RCC 7860 (cell line): ENCODE results near the gene XPO1.
"Not testable (repeated sequence)": the region's sequence is repeated elsewhere in the genome, so short reads cannot be mapped to it uniquely, and the experiment has no call there.

ENCODE experiments used
- DNase-seq: peaks from one replicate; pipeline ENCODE4 v3.0.0-alpha.2; 2015; ENCODE audit warnings: low spot score
- FAIRE-seq: peaks from 2 replicates; lab custom pipeline; 2012; peaks lifted over from hg19 to GRCh38; lab: Jason Lieb, UNC

Gene XPO1, protein sequence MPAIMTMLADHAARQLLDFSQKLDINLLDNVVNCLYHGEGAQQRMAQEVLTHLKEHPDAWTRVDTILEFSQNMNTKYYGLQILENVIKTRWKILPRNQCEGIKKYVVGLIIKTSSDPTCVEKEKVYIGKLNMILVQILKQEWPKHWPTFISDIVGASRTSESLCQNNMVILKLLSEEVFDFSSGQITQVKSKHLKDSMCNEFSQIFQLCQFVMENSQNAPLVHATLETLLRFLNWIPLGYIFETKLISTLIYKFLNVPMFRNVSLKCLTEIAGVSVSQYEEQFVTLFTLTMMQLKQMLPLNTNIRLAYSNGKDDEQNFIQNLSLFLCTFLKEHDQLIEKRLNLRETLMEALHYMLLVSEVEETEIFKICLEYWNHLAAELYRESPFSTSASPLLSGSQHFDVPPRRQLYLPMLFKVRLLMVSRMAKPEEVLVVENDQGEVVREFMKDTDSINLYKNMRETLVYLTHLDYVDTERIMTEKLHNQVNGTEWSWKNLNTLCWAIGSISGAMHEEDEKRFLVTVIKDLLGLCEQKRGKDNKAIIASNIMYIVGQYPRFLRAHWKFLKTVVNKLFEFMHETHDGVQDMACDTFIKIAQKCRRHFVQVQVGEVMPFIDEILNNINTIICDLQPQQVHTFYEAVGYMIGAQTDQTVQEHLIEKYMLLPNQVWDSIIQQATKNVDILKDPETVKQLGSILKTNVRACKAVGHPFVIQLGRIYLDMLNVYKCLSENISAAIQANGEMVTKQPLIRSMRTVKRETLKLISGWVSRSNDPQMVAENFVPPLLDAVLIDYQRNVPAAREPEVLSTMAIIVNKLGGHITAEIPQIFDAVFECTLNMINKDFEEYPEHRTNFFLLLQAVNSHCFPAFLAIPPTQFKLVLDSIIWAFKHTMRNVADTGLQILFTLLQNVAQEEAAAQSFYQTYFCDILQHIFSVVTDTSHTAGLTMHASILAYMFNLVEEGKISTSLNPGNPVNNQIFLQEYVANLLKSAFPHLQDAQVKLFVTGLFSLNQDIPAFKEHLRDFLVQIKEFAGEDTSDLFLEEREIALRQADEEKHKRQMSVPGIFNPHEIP (N-terminal part only)

DNA sequence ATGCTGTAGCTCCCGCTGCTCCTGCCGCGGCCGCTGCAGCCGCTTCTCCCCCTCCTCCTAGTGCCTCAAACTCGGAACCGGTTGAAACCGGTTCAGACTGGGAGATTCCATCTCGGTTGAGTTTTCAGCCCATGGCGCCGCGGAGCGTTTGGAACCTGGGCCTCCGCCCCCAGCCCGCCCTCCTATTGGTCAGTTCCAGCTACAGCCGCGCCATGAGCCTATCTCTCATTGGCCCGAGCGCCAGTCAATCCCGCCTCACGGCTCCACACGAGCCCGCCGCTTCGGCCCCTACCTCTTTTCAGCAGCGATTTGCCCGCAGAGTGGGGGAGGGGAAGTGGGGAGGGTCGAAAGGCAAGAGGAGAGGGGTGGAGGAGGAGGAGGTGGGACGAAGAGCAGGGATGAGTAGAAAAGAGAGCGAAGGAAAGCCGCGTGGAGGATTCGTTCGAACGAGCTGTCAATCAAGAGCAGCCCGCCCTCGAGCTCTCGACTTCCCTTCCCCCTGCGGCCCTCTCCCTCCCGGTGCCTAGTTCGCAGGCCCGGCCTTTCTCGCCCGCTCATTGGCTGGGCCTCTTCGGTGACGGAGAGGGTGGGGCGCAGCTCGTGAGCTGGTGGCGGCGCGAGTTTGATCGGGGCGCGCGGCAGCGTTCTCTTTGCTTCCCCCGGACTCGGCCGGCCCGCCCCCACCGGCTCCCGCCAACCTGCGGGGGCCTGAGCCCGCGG, at the start of gene XPO1:
TSS of gene XPO1 (minus strand) at position 157 of the 720 bp plus-strand sequence. CDS start 4,459 bp downstream, outside the sequence.
- FAIRE-seq (peak; percentile 81), DNase-seq (peak; percentile 96)

DNA sequence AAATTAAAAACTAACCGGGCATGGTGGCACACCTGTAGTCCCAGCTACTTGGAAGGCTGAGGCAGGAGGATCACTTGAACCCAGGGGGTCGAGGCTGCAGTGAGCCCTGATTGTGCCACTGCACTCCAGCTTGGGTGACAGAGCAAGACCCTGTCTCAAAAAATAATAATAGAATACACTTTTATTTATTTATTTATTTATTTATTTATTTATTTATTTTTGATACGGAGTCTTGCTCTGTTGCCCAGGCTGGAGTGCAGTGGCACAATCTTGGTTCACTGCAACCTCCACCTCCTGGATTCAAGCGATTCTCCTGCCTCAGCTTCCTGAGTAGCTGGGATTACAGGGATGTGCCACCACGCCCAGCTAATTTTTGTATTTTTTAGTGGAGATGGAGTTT, 48.8 kb upstream of the XPO1 start:
- not testable (repeated sequence) for DNase-seq, FAIRE-seq

DNA sequence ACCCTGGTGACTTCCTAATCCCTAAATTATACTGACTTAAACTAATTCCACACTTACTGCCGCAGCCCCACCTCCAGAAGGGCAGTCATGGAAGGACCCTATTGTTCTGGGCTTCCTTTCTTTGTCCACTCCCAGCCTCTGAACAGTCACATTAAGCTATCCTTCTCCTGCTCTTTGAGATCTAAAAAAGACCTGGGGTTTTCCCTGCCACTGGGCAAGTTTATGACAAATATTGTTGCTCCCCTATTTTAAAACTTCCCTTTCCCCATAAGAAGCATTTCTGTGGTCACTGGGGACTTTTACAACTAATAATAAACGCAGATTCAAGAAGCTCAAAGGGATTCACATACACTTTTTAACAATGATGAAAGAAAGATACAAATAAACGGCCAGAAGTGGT, 47.2 kb upstream of the XPO1 start:
- DNase-seq: no peak

DNA sequence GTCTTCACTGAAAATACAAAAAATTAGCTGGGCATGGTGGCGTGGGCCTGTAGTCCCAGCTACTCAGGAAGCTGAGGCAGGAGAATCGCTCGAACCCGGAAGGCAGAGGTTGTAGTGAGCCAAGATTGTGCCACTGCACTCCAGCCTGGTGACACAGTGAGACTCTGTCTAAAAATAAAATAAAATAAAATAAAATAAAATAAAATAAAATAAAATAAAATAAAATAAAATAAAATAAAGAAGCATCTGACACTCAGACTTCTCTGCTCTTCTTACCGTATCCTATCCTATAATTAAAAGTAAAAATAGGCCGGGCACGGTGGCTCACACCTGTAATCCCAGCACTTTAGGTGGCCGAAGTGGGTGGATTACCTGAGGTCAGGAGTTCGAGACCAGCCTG, 46.2 kb upstream of the XPO1 start:
- not testable (repeated sequence) for DNase-seq, FAIRE-seq

More for the DNA sequence above, 47.2 kb upstream of the XPO1 start:
- FAIRE-seq: no peak

DNA sequence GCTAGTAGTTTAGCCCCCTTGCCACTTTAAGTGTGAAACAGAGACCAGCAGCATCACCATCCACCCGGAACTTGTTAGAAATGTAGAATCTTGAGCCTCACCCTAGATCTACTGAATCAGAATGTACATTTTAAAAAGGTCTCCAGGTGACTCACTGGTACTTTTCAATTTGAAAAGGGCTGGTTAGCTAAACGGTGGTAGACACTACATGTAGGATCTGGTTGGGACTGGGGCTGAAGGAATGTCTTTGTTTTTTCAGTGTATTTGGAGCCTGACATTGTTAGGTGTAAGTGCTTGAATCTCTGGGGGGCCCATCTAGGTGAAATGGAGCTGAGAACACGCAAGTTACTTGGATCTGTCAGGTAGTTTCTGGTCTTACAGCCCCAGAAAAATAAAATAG, 44.0 kb upstream of the XPO1 start:
- DNase-seq: no peak
- FAIRE-seq: no peak

DNA sequence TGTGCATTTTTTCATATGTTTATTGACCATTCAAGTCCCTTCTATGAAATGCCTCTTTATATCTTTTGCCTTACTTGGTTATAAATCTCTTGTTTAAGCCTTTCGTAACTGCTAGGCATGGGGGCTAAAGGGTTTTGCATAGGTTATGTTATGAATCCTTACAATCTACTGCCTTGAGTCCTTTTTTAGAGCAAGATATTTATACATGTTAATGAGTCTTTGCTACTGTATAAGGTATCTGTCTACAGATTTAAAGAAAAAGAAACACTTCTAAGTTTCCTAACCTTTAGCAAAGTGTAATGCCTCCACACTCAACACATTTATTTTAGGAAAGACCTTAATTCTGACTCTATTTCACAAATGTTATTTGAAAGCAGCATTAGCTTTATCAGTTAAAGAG, 43.6 kb upstream of the XPO1 start:
- DNase-seq (no peak), FAIRE-seq (no peak)

DNA sequence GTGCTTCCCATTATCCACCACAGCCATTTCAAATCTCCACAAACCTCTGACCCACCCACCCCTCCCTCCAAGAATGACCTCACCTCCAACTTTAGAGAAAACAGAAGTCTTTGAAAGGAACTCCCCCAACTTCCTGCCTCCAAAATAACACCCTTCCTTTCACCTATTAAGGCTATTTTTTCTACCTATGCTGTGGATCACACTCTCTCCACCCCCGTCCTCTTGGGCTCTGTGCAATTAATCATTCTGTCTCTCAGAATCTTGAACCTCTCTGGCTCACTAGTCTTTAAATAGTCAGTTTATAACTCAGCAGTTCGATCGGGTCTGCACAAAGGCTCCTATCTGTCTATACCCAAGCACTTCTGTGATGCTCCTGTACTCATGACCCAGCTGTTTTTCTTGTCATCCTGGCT, 37.3 kb upstream of the XPO1 start:
- DNase-seq: no peak
- FAIRE-seq: no peak

DNA sequence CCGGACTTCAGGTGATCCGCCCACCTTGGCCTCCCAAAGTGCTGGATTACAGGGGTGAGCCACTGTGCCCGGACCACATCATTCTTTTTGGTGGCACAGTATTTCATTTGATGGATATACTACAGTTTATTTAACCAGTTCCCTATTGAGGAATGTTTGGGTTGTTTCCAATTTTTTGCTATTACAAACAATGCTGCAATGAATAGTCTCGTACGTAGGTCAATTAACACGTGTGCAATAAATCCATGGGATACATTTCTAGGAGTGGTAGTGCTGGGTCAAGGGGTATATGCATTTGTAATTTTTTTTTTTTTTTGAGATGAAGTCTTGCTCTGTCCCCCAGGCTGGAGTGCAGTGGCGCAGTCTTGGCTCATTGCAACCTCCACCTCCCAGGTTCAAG, 28.4 kb upstream of the XPO1 start:
- DNase-seq: no peak
- no peak for FAIRE-seq

DNA sequence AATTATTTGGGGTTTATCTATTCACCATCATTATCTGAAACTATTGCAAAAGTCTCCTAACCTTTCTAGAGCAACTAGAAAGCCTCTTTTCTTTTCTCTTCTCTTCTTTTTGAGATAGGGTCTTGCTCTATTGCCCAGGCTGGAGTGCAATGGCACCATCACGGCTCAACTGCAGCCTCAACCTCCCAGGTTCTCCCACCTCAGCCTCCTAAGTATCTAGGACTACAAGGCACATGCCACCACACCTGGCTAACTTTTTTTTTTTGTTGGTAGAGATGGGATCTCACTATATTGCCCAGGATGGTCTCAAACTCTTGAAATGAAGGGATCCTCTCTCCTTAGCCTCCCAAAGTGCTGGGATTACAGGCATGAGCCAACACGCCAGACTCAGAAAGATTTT, 24.5 kb upstream of the XPO1 start:
- DNase-seq (no peak), FAIRE-seq (no peak)

DNA sequence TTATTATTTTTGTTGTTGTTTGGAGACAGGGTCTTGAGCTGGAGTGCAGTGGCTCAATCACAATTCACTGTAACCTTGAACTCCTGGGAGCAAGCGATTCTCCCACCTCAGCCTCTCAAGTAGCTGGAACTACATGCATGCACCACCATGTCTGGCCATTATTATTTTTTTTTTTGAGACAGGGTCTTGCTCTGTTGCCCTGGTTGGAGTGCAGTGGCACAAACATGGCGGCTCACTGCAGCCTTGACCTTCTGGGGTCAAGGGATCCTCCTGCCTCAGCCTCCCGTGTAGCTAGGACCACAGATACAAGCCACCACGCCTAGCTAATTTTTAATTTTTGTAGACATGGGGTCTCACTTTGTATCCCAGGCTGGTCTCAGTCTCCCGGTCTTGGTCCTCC, 20.0 kb upstream of the XPO1 start:
- FAIRE-seq: no peak
- DNase-seq: no peak

DNA sequence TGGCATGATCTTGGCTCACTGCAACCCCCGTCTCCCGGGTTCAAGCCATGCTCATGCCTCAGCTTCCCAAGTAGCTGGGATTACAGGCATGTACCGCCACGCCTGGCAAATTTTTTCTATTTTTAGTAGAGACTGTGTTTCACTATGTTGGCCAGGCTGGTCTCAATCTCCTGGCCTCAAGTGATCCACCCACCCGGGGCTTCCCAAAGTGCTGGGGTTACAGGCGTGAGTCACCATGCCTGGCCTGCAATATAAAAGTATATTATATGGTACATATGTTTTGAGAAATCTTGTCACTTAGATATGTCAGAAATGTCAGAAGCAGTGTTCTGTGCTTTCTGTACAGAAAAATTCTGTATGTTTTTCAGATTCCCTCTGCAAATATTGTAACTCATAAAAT, 19.2 kb upstream of the XPO1 start:
- FAIRE-seq (no peak), DNase-seq (no peak)

DNA sequence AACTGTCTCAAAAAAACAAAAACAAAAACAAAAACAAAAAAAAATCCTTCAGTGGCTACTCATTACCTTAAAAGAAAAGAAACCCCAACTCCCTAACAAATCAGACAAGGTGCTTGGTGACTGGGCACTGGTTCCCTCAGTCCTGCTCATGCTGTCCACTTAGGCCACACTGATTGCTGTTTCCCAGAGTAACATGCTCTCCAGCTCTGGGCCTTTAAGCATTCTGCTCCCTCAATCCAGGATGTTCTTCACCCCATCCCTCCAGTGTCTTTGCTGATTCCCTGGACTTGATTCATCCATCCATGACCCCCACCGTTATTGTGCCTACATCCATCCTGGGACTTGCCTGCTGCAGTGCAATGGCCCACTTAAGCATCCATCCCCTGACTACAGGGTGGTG, 16.4 kb upstream of the XPO1 start:
- DNase-seq: no peak
- FAIRE-seq: no peak

DNA sequence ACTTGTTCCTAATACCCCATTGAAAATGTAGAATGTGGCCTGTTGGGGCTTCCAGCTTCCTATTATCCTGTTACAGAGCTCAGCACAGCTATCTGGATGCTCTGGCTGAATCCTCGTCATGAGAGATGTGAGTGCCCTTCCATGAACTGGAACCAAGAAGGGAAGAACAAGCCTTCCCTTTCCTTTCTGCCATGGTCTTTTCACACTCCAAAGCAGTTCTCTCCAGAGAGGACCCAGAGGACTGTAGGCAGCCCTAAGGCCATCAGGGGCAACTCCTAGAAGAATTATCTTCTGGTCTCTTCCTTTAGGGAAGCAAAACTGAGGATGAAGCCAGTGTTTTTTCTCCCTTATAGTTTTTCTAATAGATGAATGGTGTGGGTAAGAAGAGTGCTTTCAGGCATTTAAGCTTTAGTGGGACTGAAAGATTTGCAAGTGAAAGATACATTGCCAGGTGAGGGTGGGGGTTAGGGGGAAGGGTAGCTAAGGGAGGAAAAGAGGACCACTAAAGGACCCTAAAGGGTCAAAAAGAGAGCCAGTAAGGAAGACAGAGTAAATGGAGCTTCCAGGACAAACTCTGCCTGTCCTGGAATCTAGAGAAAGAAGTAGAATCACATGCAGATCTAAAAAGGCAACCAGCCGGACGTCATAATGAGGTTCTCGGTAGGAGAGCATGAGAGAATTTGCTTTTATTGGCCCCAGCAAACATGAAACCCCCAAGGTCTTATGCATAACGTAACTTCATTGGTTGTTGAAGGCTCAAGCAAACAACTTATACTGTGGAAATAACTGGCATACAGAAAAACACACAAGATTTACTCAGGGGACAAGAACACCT, 12.4 kb upstream of the XPO1 start:
- DNase-seq (no peak), FAIRE-seq (no peak)

DNA sequence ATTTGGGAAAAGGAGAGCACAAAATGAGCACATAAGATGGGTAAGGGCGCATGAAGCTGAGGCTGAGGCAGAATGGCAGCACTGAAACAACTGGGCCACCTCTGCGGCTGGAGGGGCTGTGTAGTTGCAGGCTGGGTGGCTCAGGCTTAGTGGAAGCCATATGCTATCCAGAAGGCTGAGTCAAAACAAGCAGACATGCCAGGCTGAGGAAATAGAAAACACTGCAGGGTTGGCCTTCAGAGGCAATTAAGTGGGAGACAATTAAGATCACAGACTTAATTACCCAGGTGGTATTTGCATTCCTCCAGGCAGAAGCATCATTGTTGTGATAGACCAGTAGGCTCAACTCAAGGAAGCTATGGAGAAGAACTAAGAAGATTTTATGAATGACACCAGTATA, 11.4 kb upstream of the XPO1 start:
- FAIRE-seq (no peak), DNase-seq (no peak)

DNA sequence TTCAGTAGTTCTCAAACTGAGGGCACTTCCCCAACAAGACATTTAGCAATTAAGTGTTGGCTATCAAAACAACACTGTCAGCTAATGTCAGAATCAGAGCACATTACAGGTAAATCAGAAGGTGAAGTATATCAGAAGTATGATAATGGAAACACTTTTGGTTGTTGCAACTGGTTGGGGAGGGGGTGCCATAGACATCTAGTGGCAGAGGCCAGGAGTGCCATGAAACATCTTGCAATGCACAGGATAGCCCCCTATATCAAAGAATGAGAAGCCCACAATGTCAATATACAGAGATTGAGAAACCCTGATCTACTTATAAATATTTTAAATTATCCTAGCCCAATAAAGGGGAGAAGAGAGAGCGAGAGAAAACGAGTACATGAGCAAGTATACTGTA, 4.9 kb upstream of the XPO1 start:
- FAIRE-seq: no peak

DNA sequence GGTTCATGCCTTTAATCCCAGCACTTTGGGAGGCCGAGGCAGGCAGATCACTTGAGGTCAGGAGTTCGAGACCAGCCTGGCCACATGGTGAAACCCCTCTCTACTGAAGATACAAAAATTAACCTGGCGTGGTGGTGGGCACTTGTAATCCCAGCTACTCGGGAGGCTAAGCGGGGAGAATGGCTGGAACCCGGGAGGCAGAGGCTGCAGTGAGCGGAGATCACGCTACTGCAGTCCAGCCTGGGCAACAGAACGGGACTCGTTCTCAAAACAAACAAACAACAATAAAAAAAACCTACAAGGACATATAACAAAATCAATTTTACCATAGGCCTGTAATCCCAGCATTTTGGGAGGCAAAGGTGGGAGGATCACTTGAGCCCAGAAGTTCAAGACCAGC, 2.0 kb upstream of the XPO1 start:
- FAIRE-seq, DNase-seq: not testable (repeated sequence)

More for the DNA sequence above, 4.9 kb upstream of the XPO1 start:
- no peak for DNase-seq

DNA sequence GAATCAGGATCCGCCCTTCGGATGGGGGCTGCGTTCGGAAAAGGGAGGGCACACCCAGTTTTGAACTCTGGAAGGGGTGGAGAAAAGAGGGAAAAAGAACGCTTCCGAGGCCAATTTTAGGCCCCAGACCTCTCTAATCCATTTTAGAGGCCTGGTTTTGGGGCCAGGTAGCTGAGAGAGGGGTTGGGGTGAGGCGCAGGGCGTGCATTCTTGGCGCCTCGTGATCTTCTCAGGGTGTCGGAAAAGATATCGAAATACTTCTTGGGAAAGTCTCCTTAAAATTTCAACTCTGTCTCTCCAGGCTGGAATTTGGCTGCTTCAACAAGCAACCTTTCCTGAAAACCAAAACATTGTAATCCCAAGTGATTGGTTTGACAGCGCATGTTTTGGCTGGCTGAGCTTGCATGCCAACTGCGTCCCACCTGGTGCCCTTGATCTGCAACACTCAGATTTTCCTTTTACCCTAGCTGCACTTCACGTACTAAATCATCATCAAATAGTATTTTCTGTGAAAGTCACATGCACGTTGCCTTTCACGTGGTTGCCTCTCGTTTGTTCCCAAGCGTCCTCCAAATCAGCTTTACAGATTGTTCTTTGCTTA, 864 bp upstream of the XPO1 start:
- no peak for DNase-seq
- FAIRE-seq: no peak

DNA sequence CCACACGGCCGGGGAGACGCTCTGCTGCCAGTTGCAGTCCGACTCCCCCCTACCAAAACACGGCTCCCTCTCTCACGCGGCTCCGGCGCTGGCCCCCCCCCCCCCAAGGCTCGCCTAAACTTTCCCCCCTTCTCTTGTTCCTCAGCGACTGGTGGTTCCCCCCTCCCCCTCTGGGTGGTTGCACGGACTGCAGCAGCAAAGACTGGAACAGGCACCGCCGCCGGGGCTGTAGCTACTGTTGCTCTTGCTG, 281 bp downstream of the XPO1 start:
- DNase-seq (no peak), FAIRE-seq (no peak)

DNA sequence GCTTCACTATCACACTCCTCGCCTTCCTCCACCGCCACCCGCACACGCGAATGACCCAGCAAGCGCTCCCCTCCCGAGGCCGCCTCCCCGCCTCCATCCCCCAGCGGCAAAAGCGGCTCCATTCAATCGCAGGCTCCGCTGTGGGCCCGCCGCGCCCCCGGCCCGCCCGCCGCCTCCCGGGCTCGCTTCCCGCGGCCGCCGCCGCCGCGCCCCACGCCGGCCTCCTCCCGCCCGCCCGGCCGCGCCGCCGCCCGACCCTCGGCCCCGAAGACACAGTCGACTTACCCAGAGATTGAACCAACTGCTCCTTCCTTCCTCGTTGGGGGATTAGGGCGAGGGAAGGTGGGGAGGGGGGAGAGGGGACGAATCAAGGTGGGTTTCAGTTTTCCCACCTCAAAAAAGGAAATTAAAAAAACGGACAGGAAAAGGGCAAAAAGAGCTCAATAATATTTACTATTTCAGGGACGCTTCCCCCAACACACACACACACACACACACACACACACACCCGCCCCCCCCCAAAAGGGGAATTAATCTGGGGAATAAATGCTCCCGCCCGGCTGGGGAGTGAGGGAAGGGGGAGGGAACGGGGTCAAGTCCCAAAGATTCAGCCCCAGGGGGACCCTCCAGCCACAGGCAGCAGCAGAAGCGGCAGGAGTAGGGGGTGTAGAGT, 743 bp downstream of the XPO1 start:
- no peak for DNase-seq

More for the DNA sequence above, 743 bp downstream of the XPO1 start:
- FAIRE-seq: no peak
